ENCODE measurements around the gene SERPINE1. TPM values are rescaled to one million over a fixed set of nuclear protein-coding genes. Genes with fewer than 3 reads are reported as not detected.

Gene SERPINE1
- total and polyA plus RNA-seq, 2 of the 8 experiments (the other 6 are each of a cell fraction or from before 2014, with no cell fraction given) = 3.7 to 5.6 TPM

DNA sequence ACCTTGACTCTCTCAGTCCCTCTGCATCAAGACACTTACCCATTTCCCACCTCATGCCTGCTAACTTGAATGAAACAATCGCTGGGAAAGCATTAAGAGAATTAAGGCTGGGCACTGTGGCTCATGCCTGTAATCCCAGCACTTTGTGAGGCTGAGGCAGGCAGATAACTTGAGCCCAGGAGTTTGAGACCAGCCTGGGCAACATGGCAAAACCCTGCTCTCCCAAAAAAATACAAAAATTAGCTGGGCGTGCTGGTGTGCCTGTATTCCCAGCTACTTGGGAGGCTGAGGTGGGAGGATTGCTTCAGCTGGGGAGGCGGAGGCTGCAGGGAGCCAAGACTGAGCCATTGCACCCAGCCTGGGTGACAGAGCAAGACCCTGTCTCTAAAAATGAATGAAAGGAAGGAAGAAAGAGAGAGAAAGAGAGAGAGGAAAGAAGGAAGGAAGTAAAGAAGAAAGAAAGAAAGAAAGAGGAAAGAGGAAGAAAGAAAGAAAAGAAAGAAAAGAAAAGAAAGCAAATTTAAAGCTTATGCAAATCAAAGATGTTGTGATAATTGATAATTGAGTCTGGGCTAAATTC is 646 bp downstream of the SERPINE1 start:
- H4K8ac ChIP-seq (ENCODE audit: extremely low read depth, insufficient read depth, low read length) = no peak overlapping the region
- H3K9ac ChIP-seq (replicated peaks in 1 of 4; ENCODE audit: extremely low read depth in 1 of 4, low read depth in 3 of 4, low read length in 3 of 4) = no peak overlapping the region
- CTCF ChIA-PET (ENCODE audit: partially characterized antibody) = interaction anchor here (0.9 to 8.3 kb wide), 12 partner anchors 10 to 152 kb away, joined by 3 to 80 read pairs (median 5); no protein-coding TSS in a partner anchor
- peak overlapping the region; percentile 79; the same call in 1 of the 2 replicates for H3K18ac ChIP-seq (ENCODE audit: extremely low read depth, low read length)
- H2BK120ac ChIP-seq (replicated peaks; ENCODE audit: low read depth, low read length) = no peak overlapping the region
- peak overlapping the region; percentile 57 to 70 for H3K4me2 ChIP-seq (ENCODE audit: insufficient read depth in 1 of 2, low read depth in 2 of 2, low read length in 2 of 2)
- H3K79me2 ChIP-seq (ENCODE audit: control insufficient read depth in 1 of 2, insufficient read depth in 2 of 2, low read length in 2 of 2) = no peaks in the 10 kb centered on the region
- no peak overlapping the region for H3K4ac ChIP-seq (replicated peaks; ENCODE audit: insufficient read length, low read depth, low read length)
- 0 out of 2 replicates have a peak overlapping the region, but pooled peaks have one; percentile 92 for H2BK5ac ChIP-seq (ENCODE audit: low read depth, low read length)
- H4K91ac ChIP-seq (replicated peaks; ENCODE audit: insufficient read length, low read length) = peak overlapping the region; percentile 5
- POLR2A ChIA-PET (ENCODE audit: partially characterized antibody) = interaction anchor here (1.1 to 3.2 kb wide), 5 partner anchors 11 to 85 kb away, joined by 3 to 15 read pairs (median 3); no protein-coding TSS in a partner anchor
- H3K56ac ChIP-seq (replicated peaks; ENCODE audit: insufficient read length, low read depth, low read length) = no peak overlapping the region
- H3K23ac ChIP-seq (ENCODE audit: insufficient read length) = no peak overlapping the region
- DNase-seq (ENCODE audit: low read depth in 1 of 2, low spot score in 2 of 2) = no peak
- H3K9me3 ChIP-seq (ENCODE audit: insufficient read depth in 2 of 2, low read depth in 1 of 2, low read length in 1 of 2) = peaks cover 0 to 4% of the 10 kb centered on the region in 2 experiments; a peak in 1 of 4 replicates
- WGBS, 2 experiments (ENCODE audit: extremely low coverage in 1 of 2, insufficient coverage in 1 of 2, insufficient read length in 1 of 2, insufficient replicate concordance in 2 of 2, low coverage in 1 of 2, low lambda C conversion rate in 2 of 2, missing lambda C conversion rate in 1 of 2) = 67% methylated on average over 3 of the region's 3 CpGs; no CpG with 5 or more reads in 1 of the 2 experiments
- 0 out of 2 replicates have a peak overlapping the region, but pooled peaks have one; percentile 55 for H2BK20ac ChIP-seq (ENCODE audit: low read length)
- peak overlapping the region; percentile 97; the same call in 1 of the 2 replicates for H2BK12ac ChIP-seq (ENCODE audit: low read depth, low read length)
- H3K4me1 ChIP-seq (replicated peaks in 1 of 4; ENCODE audit: control insufficient read depth in 3 of 4, insufficient read depth in 4 of 4, low read length in 3 of 4) = peaks cover 7 to 16% (median 11%) of the 10 kb centered on the region in 4 experiments
- peak overlapping the region; percentile 88 for H2BK15ac ChIP-seq (ENCODE audit: low read length)
- 0 out of 2 replicates have a peak overlapping the region, but pooled peaks have one; percentile 59 for H2AFZ ChIP-seq (ENCODE audit: low read length)
- no peak overlapping the region for H2AK5ac ChIP-seq (ENCODE audit: low read depth, low read length)
- peak overlapping the region in 3 of 4 experiments; percentile 9 to 34 (median 29); a peak in 3 of 8 replicates for H3K4me3 ChIP-seq (ENCODE audit: extremely low read depth in 1 of 4, insufficient read depth in 2 of 4, low read depth in 3 of 4, low read length in 4 of 4)
- H3K27me3 ChIP-seq (replicated peaks in 1 of 4; ENCODE audit: control insufficient read depth in 3 of 4, extremely low read depth in 1 of 4, insufficient read depth in 3 of 4, low read length in 3 of 4) = no peaks in the 10 kb centered on the region; a peak in 1 of 7 replicates
- H3K14ac ChIP-seq (ENCODE audit: insufficient read length) = no peak overlapping the region
- TF ChIP-seq GABPA (IDR thresholded peaks at IDR 0.05; ENCODE audit: borderline replicate concordance, insufficient read depth, low read length) (no peak), RBBP5 (IDR thresholded peaks at IDR 0.05; ENCODE audit: borderline replicate concordance, low read depth, low read length) (no peak), MAFK (IDR thresholded peaks at IDR 0.05; ENCODE audit: low read depth, low read length) (no peak), USF2 (IDR thresholded peaks at IDR 0.05; ENCODE audit: low read length) (no peak), SIX5 (IDR thresholded peaks at IDR 0.05; ENCODE audit: low read depth, low read length) (no peak), SIN3A (conservative IDR thresholded peaks at IDR 0.05 in 1 of 2, IDR thresholded peaks at IDR 0.05 in 1 of 2; ENCODE audit: low read depth in 1 of 2, low read length in 2 of 2) (no peak)
- TF ChIP-seq, protein P1, sequence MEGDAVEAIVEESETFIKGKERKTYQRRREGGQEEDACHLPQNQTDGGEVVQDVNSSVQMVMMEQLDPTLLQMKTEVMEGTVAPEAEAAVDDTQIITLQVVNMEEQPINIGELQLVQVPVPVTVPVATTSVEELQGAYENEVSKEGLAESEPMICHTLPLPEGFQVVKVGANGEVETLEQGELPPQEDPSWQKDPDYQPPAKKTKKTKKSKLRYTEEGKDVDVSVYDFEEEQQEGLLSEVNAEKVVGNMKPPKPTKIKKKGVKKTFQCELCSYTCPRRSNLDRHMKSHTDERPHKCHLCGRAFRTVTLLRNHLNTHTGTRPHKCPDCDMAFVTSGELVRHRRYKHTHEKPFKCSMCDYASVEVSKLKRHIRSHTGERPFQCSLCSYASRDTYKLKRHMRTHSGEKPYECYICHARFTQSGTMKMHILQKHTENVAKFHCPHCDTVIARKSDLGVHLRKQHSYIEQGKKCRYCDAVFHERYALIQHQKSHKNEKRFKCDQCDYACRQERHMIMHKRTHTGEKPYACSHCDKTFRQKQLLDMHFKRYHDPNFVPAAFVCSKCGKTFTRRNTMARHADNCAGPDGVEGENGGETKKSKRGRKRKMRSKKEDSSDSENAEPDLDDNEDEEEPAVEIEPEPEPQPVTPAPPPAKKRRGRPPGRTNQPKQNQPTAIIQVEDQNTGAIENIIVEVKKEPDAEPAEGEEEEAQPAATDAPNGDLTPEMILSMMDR (IDR thresholded peaks at IDR 0.05; ENCODE audit: control extremely low read depth in 1 of 3, insufficient read depth in 1 of 3, low read depth in 1 of 3, low read length in 3 of 3) = no peak
- no peaks in the 10 kb centered on the region for H3K36me3 ChIP-seq (ENCODE audit: control insufficient read depth in 2 of 4, insufficient read depth in 4 of 4, low read length in 3 of 4)
- H4K5ac ChIP-seq (ENCODE audit: insufficient read length, low read depth, low read length) = no peak overlapping the region
- H3K79me1 ChIP-seq (ENCODE audit: low read depth, low read length) = no peaks in the 10 kb centered on the region
- no peaks in the 10 kb centered on the region; the same call in 1 of the 2 replicates for H3K23me2 ChIP-seq (ENCODE audit: low read depth, low read length)
- no peaks in the 10 kb centered on the region for H4K20me1 ChIP-seq (replicated peaks in 1 of 2; ENCODE audit: control insufficient read depth in 1 of 2, insufficient read depth in 2 of 2, low read length in 2 of 2)
- no peak for FAIRE-seq
- H3K27ac ChIP-seq (ENCODE audit: low read depth, low read length) = no peak overlapping the region

Measured in H1 (cell line).